Measurements from ENCODE around the gene RIT2.

RIT2 gene

GRCh38 chr18:42915299-42915698 lies 200.2 kb downstream of the RIT2 start:
- no peak overlapping the region for H3K4me3 ChIP-seq (replicated peaks; ENCODE audit: low read depth, low read length)
- TF ChIP-seq, protein P1, sequence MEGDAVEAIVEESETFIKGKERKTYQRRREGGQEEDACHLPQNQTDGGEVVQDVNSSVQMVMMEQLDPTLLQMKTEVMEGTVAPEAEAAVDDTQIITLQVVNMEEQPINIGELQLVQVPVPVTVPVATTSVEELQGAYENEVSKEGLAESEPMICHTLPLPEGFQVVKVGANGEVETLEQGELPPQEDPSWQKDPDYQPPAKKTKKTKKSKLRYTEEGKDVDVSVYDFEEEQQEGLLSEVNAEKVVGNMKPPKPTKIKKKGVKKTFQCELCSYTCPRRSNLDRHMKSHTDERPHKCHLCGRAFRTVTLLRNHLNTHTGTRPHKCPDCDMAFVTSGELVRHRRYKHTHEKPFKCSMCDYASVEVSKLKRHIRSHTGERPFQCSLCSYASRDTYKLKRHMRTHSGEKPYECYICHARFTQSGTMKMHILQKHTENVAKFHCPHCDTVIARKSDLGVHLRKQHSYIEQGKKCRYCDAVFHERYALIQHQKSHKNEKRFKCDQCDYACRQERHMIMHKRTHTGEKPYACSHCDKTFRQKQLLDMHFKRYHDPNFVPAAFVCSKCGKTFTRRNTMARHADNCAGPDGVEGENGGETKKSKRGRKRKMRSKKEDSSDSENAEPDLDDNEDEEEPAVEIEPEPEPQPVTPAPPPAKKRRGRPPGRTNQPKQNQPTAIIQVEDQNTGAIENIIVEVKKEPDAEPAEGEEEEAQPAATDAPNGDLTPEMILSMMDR (IDR thresholded peaks at IDR 0.05; ENCODE audit: low read length, missing control alignments), result no peak

DNA sequence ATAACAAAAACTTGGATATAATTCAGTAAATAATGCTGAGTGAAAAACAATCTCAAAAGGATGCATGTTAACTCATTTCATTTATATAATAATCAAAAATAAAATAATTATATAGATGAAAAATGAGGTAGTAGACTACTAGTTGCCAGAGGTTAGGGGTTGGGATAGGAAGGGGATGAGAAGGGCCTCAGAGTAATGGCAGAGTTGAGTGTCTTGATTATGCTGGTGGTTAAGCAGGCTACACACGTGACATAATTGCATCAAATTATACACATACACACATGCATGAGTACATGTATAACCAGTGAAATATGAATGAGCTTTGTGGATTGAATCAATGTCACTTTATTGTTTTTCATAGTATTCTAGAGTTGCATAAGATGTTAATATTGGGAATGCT lies 201.0 kb downstream of the RIT2 start:
- TF ChIP-seq, protein P1 (IDR thresholded peaks at IDR 0.05; ENCODE audit: low read length, missing control alignments), result no peak
- no peak overlapping the region for H3K4me3 ChIP-seq (replicated peaks; ENCODE audit: low read depth, low read length)
- no peak for DNase-seq (ENCODE audit: low read depth)

More at GRCh38 chr18:42915299-42915698, 200.2 kb downstream of the RIT2 start:
- no peak for DNase-seq (ENCODE audit: low read depth)

- no peak overlapping the region for H3K4me3 ChIP-seq (replicated peaks; ENCODE audit: low read depth, low read length)
- TF ChIP-seq, protein P1 (IDR thresholded peaks at IDR 0.05; ENCODE audit: low read length, missing control alignments), result no peak
- DNase-seq (ENCODE audit: low read depth), result no peak
Measured at GRCh38 chr18:42909095-42909494, 206.4 kb downstream of the RIT2 start.

- TF ChIP-seq, protein P1 (IDR thresholded peaks at IDR 0.05; ENCODE audit: low read length, missing control alignments), result no peak
- DNase-seq (ENCODE audit: low read depth), result no peak
- H3K4me3 ChIP-seq (replicated peaks; ENCODE audit: low read depth, low read length), result no peak overlapping the region
Measured at GRCh38 chr18:42906761-42907160, 208.7 kb downstream of the RIT2 start.

GRCh38 chr18:42901161-42901560 lies 214.3 kb downstream of the RIT2 start:
- H3K4me3 ChIP-seq (replicated peaks; ENCODE audit: low read depth, low read length), result no peak overlapping the region
- TF ChIP-seq, protein P1 (IDR thresholded peaks at IDR 0.05; ENCODE audit: low read length, missing control alignments), result no peak
- DNase-seq (ENCODE audit: low read depth), result no peak

GRCh38 chr18:42893977-42894376 lies 221.5 kb downstream of the RIT2 start:
- H3K4me3 ChIP-seq (replicated peaks; ENCODE audit: low read depth, low read length), result no peak overlapping the region
- no peak for DNase-seq (ENCODE audit: low read depth)
- TF ChIP-seq, protein P1 (IDR thresholded peaks at IDR 0.05; ENCODE audit: low read length, missing control alignments), result no peak

- TF ChIP-seq, protein P1 (IDR thresholded peaks at IDR 0.05; ENCODE audit: low read length, missing control alignments), result no peak
- DNase-seq (ENCODE audit: low read depth), result no peak
- no peak overlapping the region for H3K4me3 ChIP-seq (replicated peaks; ENCODE audit: low read depth, low read length)
Measured at GRCh38 chr18:42892181-42892580, 223.3 kb downstream of the RIT2 start.

All from fibroblast of pulmonary artery (primary cell).